ENCODE results near the gene IFITM2.

The IFITM2 gene

DNA sequence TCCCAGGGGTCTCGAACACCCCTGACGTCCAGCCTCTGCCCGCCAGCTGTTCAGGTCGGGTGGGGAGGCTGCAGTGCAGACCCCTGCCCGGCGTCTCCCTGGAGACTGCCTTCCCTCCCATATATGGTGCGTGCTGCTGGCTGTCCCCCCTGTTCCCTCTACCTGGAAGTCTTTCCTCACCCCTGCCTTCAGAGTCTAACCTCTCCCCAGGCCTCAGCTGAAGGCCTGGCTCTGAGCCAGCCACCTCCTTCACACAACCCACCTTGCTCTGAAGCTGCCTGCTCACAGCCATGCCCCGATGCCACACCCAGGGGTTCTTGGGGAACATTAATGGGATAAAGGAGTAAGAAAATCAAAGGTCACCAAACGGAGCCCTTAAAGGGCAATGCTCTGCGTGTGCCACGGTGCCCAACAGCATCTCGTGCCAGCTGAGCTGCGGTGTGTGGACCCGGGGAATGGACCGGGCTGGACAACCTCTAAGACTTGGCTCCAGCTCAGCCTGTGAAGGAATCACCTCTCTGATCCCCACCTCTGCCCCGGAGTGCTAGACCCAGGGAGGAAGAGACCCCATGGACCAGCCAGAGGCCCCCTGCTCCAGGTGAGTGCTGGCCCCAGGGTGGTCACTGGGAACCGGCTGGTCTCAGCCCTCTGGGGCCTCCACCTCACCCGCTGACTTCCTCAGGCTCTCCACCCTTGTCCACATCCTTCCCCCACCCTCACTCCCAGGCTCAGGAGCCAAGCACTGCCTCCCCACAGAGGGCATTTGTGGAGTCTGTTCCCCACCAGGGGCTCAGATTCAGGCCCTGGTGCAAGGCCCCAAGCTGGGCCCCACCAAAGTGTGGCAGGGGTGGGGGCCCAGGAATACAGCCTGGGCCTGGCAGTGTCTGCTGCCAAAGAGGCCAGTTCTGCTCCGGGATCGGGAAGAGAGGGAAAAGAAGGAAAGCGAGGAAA is 29.3 kb upstream of the IFITM2 start, which contains the start of gene NLRP6:
NLRP6 (plus strand) TSS at position 407 of the 951 bp plus-strand sequence; CDS start at position 570, 163 bp downstream.
- no peaks in the 10 kb centered on the region for H4K20me1 ChIP-seq (ENCODE audit: insufficient read depth, low read length, poor library complexity, severe bottlenecking)
- H3K36me3 ChIP-seq (ENCODE audit: insufficient read depth, low read length), result no peaks in the 10 kb centered on the region
- no peak within 1 kb of the TSS for H2AFZ ChIP-seq (ENCODE audit: low read length)
- H3F3A ChIP-seq (ENCODE audit: low read depth), result no peaks in the 10 kb centered on the region
- no peaks in the 10 kb centered on the region for H3K79me2 ChIP-seq (ENCODE audit: insufficient read depth, low read length)
- no peak within 1 kb of the TSS for H3K9ac ChIP-seq (ENCODE audit: low read depth, low read length, poor library complexity, severe bottlenecking)
- no peak for TF ChIP-seq EZH2phosphoT487 (IDR thresholded peaks at IDR 0.05; ENCODE audit: borderline replicate concordance)
- TF ChIP-seq, protein P1, sequence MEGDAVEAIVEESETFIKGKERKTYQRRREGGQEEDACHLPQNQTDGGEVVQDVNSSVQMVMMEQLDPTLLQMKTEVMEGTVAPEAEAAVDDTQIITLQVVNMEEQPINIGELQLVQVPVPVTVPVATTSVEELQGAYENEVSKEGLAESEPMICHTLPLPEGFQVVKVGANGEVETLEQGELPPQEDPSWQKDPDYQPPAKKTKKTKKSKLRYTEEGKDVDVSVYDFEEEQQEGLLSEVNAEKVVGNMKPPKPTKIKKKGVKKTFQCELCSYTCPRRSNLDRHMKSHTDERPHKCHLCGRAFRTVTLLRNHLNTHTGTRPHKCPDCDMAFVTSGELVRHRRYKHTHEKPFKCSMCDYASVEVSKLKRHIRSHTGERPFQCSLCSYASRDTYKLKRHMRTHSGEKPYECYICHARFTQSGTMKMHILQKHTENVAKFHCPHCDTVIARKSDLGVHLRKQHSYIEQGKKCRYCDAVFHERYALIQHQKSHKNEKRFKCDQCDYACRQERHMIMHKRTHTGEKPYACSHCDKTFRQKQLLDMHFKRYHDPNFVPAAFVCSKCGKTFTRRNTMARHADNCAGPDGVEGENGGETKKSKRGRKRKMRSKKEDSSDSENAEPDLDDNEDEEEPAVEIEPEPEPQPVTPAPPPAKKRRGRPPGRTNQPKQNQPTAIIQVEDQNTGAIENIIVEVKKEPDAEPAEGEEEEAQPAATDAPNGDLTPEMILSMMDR (conservative IDR thresholded peaks at IDR 0.05; ENCODE audit: low read length), result no peak
- no peak within 1 kb of the TSS for H3K4me3 ChIP-seq (ENCODE audit: low read length, poor library complexity, severe bottlenecking)
- H3K4me1 ChIP-seq (ENCODE audit: insufficient read depth, low read length, poor library complexity, severe bottlenecking), result peaks cover 10% of the 10 kb centered on the region
- H3K27me3 ChIP-seq (ENCODE audit: insufficient read depth, low read length, poor library complexity, severe bottlenecking), result no peaks in the 10 kb centered on the region
- H3K4me2 ChIP-seq (ENCODE audit: low read depth, low read length, poor library complexity, severe bottlenecking), result no peak within 1 kb of the TSS
- no peaks in the 10 kb centered on the region for H3K9me2 ChIP-seq (replicated peaks; ENCODE audit: low read depth, low read length)
- no peaks in the 10 kb centered on the region for H3K9me3 ChIP-seq (ENCODE audit: insufficient read depth, low read depth, low read length)

DNA sequence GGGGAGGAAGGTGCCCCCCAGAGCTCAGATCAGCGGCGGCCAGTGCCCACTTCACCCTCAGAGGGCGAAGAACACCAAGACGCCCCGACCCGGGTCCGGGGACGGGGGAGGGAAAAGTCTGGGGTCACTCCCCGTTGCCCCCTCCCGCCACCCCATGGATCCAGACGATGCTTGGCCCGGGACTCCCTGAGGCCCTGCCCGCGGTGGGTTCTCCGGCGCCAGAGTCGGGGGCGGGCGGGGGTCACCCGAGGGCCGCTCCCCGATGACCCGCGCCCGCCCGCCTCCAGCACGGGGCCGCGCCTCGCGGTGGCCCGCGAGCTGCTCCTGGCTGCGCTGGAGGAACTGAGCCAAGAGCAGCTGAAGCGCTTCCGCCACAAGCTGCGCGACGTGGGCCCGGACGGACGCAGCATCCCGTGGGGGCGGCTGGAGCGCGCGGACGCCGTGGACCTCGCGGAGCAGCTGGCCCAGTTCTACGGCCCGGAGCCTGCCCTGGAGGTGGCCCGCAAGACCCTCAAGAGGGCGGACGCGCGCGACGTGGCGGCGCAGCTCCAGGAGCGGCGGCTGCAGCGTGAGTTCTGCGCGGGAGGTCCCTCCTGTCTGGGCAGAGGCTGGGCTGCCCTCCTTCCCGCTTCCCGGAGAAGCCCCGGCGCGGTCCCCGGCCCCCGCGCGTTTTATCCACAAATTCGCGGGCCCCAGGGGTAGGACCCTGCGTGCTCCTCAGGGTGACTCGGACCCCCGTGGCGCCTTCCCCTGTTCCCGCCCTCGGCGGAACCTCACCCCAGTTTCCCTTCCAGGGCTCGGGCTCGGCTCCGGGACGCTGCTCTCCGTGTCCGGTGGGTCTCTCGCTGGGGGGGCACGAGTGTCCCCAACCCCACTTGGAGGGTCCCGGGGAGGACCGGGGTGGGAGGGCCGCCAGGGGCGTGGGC is 28.3 kb upstream of the IFITM2 start:
- no peaks in the 10 kb centered on the region for H3K79me2 ChIP-seq (ENCODE audit: insufficient read depth, low read length)
- H3K4me3 ChIP-seq (ENCODE audit: low read length, poor library complexity, severe bottlenecking), result no peak overlapping the region
- no peaks in the 10 kb centered on the region for H3K27me3 ChIP-seq (ENCODE audit: insufficient read depth, low read length, poor library complexity, severe bottlenecking)
- no peaks in the 10 kb centered on the region for H3F3A ChIP-seq (ENCODE audit: low read depth)
- no peaks in the 10 kb centered on the region for H3K9me3 ChIP-seq (ENCODE audit: insufficient read depth, low read depth, low read length)
- no peaks in the 10 kb centered on the region for H3K36me3 ChIP-seq (ENCODE audit: insufficient read depth, low read length)
- TF ChIP-seq EZH2phosphoT487 (IDR thresholded peaks at IDR 0.05; ENCODE audit: borderline replicate concordance), result no peak
- H4K20me1 ChIP-seq (ENCODE audit: insufficient read depth, low read length, poor library complexity, severe bottlenecking), result no peaks in the 10 kb centered on the region
- no peak overlapping the region for H3K9ac ChIP-seq (ENCODE audit: low read depth, low read length, poor library complexity, severe bottlenecking)
- H2AFZ ChIP-seq (ENCODE audit: low read length), result no peak overlapping the region
- H3K9me2 ChIP-seq (replicated peaks; ENCODE audit: low read depth, low read length), result no peaks in the 10 kb centered on the region
- no peak overlapping the region for H3K4me2 ChIP-seq (ENCODE audit: low read depth, low read length, poor library complexity, severe bottlenecking)
- H3K4me1 ChIP-seq (ENCODE audit: insufficient read depth, low read length, poor library complexity, severe bottlenecking), result peaks cover 10% of the 10 kb centered on the region

DNA sequence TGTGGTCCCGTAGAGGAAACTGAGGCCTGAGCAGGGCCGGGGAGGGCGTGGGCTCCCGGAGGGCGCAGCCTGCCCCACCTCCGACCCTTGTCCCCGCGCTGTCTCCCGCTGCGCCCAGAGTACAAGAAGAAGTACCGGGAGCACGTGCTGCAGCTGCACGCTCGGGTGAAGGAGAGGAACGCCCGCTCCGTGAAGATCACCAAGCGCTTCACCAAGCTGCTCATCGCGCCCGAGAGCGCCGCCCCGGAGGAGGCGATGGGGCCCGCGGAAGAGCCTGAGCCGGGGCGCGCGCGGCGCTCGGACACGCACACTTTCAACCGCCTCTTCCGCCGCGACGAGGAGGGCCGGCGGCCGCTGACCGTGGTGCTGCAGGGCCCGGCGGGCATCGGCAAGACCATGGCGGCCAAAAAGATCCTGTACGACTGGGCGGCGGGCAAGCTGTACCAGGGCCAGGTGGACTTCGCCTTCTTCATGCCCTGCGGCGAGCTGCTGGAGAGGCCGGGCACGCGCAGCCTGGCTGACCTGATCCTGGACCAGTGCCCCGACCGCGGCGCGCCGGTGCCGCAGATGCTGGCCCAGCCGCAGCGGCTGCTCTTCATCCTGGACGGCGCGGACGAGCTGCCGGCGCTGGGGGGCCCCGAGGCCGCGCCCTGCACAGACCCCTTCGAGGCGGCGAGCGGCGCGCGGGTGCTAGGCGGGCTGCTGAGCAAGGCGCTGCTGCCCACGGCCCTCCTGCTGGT is 27.5 kb upstream of the IFITM2 start:
- Histone ChIP-seq H3K4me1 (ENCODE audit: insufficient read depth, low read length, poor library complexity, severe bottlenecking) (peaks cover 10% of the 10 kb centered on the region), H3K4me2 (ENCODE audit: low read depth, low read length, poor library complexity, severe bottlenecking) (no peak overlapping the region), H3K9ac (ENCODE audit: low read depth, low read length, poor library complexity, severe bottlenecking) (no peak overlapping the region), H3F3A (ENCODE audit: low read depth) (no peaks in the 10 kb centered on the region), H3K4me3 (ENCODE audit: low read length, poor library complexity, severe bottlenecking) (no peak overlapping the region), H3K9me2 (replicated peaks; ENCODE audit: low read depth, low read length) (no peaks in the 10 kb centered on the region), H3K27me3 (ENCODE audit: insufficient read depth, low read length, poor library complexity, severe bottlenecking) (no peaks in the 10 kb centered on the region), H3K36me3 (ENCODE audit: insufficient read depth, low read length) (no peaks in the 10 kb centered on the region), H2AFZ (ENCODE audit: low read length) (no peak overlapping the region), H3K79me2 (ENCODE audit: insufficient read depth, low read length) (no peaks in the 10 kb centered on the region), H4K20me1 (ENCODE audit: insufficient read depth, low read length, poor library complexity, severe bottlenecking) (no peaks in the 10 kb centered on the region), H3K9me3 (ENCODE audit: insufficient read depth, low read depth, low read length) (no peaks in the 10 kb centered on the region)
- TF ChIP-seq EZH2phosphoT487 (IDR thresholded peaks at IDR 0.05; ENCODE audit: borderline replicate concordance), result no peak
- TF ChIP-seq, protein P1 (conservative IDR thresholded peaks at IDR 0.05; ENCODE audit: low read length), result no peak
